ENCODE measurements around the gene ALPK3. TPM values are rescaled to one million over a fixed set of nuclear protein-coding genes. Genes with fewer than 3 reads are reported as not detected.

ALPK3 gene
- total and polyA plus RNA-seq, 10 of the 15 experiments (the other 5 are each of a cell fraction or from before 2014, with no cell fraction given), result under 0.01 to 0.05 (median 0.02) TPM; not detected in 6

DNA sequence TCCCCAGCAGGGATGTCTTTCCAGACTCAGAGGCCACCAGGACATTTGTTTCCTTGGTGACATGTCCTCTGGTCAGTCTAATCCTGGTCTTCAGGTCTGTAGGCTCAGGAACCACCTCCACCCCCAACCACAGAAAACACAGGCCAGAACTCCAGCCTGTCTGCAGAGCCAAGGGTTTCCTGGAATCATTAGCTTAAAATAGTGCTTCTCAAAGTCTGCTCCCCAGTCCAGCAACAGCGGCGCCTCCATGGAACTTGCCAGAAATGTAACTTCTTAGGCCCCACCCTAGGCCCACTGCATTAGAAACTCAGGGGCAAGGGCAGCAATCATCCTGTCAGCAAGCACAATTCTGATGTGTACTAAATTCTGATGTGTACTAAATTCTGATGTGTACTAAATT, 87.3 kb downstream of the ALPK3 start:
- no peaks in the 10 kb centered on the region for H4K20me1 ChIP-seq (ENCODE audit: control insufficient read depth, insufficient read depth)
- H3K9ac ChIP-seq (ENCODE audit: control insufficient read depth, insufficient read depth, low read length), result no peak overlapping the region
- no TSS peak for BruUV-seq (replicated peaks)
- RAD21 ChIA-PET (ENCODE audit: unreplicated experiment), result interaction anchor here (0.9 kb wide), 1 partner anchor 25 kb away, joined by 3 read pairs; no protein-coding TSS in a partner anchor
- intact Hi-C loops (cut with micrococcal nuclease; ENCODE audit: unreplicated experiment) (no loop called here), in situ Hi-C loops (cut with MboI) (no loop called here)
- H3K27ac ChIP-seq (ENCODE audit: control insufficient read depth, insufficient read depth), result no peak overlapping the region
- TF ChIP-seq, protein P1, sequence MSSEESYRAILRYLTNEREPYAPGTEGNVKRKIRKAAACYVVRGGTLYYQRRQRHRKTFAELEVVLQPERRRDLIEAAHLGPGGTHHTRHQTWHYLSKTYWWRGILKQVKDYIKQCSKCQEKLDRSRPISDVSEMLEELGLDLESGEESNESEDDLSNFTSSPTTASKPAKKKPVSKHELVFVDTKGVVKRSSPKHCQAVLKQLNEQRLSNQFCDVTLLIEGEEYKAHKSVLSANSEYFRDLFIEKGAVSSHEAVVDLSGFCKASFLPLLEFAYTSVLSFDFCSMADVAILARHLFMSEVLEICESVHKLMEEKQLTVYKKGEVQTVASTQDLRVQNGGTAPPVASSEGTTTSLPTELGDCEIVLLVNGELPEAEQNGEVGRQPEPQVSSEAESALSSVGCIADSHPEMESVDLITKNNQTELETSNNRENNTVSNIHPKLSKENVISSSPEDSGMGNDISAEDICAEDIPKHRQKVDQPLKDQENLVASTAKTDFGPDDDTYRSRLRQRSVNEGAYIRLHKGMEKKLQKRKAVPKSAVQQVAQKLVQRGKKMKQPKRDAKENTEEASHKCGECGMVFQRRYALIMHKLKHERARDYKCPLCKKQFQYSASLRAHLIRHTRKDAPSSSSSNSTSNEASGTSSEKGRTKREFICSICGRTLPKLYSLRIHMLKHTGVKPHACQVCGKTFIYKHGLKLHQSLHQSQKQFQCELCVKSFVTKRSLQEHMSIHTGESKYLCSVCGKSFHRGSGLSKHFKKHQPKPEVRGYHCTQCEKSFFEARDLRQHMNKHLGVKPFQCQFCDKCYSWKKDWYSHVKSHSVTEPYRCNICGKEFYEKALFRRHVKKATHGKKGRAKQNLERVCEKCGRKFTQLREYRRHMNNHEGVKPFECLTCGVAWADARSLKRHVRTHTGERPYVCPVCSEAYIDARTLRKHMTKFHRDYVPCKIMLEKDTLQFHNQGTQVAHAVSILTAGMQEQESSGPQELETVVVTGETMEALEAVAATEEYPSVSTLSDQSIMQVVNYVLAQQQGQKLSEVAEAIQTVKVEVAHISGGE (CRISPR knock-in tag; IDR thresholded peaks at IDR 0.05), result no peak
- TF ChIP-seq CHD2 (IDR thresholded peaks at IDR 0.05; ENCODE audit: borderline replicate concordance, low read depth, low read length) (no peak), SUZ12 (IDR thresholded peaks at IDR 0.05; ENCODE audit: unreplicated experiment) (no peak), MYC (IDR thresholded peaks at IDR 0.05; ENCODE audit: insufficient read depth, insufficient read length, insufficient replicate concordance, low read length, severe bottlenecking) (no peak), RCOR1 (conservative IDR thresholded peaks at IDR 0.05; ENCODE audit: low read depth, low read length) (no peak), MTA2 (IDR thresholded peaks at IDR 0.05; ENCODE audit: low read depth) (no peak), CBX5 (IDR thresholded peaks at IDR 0.05; ENCODE audit: low read depth) (no peak), MXI1 (IDR thresholded peaks at IDR 0.05; ENCODE audit: low read depth, low read length) (no peak), ESRRA (IDR thresholded peaks at IDR 0.05; ENCODE audit: low read length) (no peak), SMARCA5 (IDR thresholded peaks at IDR 0.05) (no peak), GABPA (IDR thresholded peaks at IDR 0.05; ENCODE audit: low read depth) (no peak)
- TF ChIP-seq, protein P2, sequence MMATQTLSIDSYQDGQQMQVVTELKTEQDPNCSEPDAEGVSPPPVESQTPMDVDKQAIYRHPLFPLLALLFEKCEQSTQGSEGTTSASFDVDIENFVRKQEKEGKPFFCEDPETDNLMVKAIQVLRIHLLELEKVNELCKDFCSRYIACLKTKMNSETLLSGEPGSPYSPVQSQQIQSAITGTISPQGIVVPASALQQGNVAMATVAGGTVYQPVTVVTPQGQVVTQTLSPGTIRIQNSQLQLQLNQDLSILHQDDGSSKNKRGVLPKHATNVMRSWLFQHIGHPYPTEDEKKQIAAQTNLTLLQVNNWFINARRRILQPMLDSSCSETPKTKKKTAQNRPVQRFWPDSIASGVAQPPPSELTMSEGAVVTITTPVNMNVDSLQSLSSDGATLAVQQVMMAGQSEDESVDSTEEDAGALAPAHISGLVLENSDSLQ (IDR thresholded peaks at IDR 0.05), result no peak
- TF ChIP-seq, protein P3, sequence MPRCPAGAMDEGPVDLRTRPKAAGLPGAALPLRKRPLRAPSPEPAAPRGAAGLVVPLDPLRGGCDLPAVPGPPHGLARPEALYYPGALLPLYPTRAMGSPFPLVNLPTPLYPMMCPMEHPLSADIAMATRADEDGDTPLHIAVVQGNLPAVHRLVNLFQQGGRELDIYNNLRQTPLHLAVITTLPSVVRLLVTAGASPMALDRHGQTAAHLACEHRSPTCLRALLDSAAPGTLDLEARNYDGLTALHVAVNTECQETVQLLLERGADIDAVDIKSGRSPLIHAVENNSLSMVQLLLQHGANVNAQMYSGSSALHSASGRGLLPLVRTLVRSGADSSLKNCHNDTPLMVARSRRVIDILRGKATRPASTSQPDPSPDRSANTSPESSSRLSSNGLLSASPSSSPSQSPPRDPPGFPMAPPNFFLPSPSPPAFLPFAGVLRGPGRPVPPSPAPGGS (IDR thresholded peaks at IDR 0.05; ENCODE audit: borderline replicate concordance, insufficient read depth, low read depth, low read length, poor library complexity, severe bottlenecking), result no peak
- TF ChIP-seq, protein P4, sequence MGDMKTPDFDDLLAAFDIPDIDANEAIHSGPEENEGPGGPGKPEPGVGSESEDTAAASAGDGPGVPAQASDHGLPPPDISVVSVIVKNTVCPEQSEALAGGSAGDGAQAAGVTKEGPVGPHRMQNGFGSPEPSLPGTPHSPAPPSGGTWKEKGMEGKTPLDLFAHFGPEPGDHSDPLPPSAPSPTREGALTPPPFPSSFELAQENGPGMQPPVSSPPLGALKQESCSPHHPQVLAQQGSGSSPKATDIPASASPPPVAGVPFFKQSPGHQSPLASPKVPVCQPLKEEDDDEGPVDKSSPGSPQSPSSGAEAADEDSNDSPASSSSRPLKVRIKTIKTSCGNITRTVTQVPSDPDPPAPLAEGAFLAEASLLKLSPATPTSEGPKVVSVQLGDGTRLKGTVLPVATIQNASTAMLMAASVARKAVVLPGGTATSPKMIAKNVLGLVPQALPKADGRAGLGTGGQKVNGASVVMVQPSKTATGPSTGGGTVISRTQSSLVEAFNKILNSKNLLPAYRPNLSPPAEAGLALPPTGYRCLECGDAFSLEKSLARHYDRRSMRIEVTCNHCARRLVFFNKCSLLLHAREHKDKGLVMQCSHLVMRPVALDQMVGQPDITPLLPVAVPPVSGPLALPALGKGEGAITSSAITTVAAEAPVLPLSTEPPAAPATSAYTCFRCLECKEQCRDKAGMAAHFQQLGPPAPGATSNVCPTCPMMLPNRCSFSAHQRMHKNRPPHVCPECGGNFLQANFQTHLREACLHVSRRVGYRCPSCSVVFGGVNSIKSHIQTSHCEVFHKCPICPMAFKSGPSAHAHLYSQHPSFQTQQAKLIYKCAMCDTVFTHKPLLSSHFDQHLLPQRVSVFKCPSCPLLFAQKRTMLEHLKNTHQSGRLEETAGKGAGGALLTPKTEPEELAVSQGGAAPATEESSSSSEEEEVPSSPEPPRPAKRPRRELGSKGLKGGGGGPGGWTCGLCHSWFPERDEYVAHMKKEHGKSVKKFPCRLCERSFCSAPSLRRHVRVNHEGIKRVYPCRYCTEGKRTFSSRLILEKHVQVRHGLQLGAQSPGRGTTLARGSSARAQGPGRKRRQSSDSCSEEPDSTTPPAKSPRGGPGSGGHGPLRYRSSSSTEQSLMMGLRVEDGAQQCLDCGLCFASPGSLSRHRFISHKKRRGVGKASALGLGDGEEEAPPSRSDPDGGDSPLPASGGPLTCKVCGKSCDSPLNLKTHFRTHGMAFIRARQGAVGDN (IDR thresholded peaks at IDR 0.05), result no peak
- no peaks in the 10 kb centered on the region for H3K9me3 ChIP-seq (replicated peaks; ENCODE audit: control insufficient read depth, insufficient read depth, low read length)
- no peak for FAIRE-seq
- H3K79me2 ChIP-seq (ENCODE audit: control insufficient read depth, insufficient read depth, low read length), result no peaks in the 10 kb centered on the region
- WGBS (ENCODE audit: insufficient coverage, insufficient replicate concordance, low lambda C conversion rate, missing lambda C conversion rate), result 100% methylated on average over 2 of the region's 2 CpGs
- H3K4me3 ChIP-seq, result no peak overlapping the region
- no peak for ATAC-seq
- no peak for DNase-seq (ENCODE audit: low read depth, low spot score)
- H3K36me3 ChIP-seq (ENCODE audit: control insufficient read depth in 2 of 2, insufficient read depth in 2 of 2, low read length in 1 of 2), result no peaks in the 10 kb centered on the region
- no peak overlapping the region for H3K4me2 ChIP-seq (ENCODE audit: control insufficient read depth, insufficient read depth)
- CTCF ChIA-PET, result interaction anchor here (0.6 kb wide), 1 partner anchor 24 kb away, joined by 3 read pairs; no protein-coding TSS in a partner anchor
- SMC1A ChIA-PET (ENCODE audit: uncharacterized antibody, unreplicated experiment), result no interaction called here
- H2AFZ ChIP-seq (ENCODE audit: control insufficient read depth, low read depth, low read length), result no peak overlapping the region
- H3K4me1 ChIP-seq (ENCODE audit: control insufficient read depth, insufficient read depth, low read length), result no peaks in the 10 kb centered on the region
- no peaks in the 10 kb centered on the region for H3K27me3 ChIP-seq (replicated peaks in 1 of 2; ENCODE audit: control insufficient read depth in 2 of 2, insufficient read depth in 2 of 2, low read length in 1 of 2)
- POLR2A ChIA-PET, result no interaction called here

All from GM12878 (cell line).